K562 (cell line): ENCODE data around the gene BAMBI. TPM values are rescaled to one million over a fixed set of nuclear protein-coding genes. Genes with fewer than 3 reads are reported as not detected.

ENCODE experiments used
- BRD9 ChIP-seq: fragments of 450-650 bp; IDR thresholded peaks from 2 replicates; pipeline ENCODE4 v1.6.1; 2018; ENCODE audit warnings: low read depth; ENCODE audit not compliant: partially characterized antibody
- CHCHD3 ChIP-seq: fragments of 250-450 bp; sonication (Bioruptor Pico); IDR thresholded peaks from 2 replicates; pipeline ENCODE4 v2.1.2; 2022; ENCODE audit warnings: mild to moderate bottlenecking
- DLX4 ChIP-seq: fragments of 250-450 bp; sonication (Bioruptor Pico); IDR thresholded peaks from 2 replicates; pipeline ENCODE4 v1.6.1; 2021; ENCODE audit warnings: mild to moderate bottlenecking
- ETS2 ChIP-seq: IDR thresholded peaks from 2 replicates; pipeline ENCODE4 v1.6.1; 2016; ENCODE audit warnings: borderline replicate concordance, missing genetic modification characterization, mild to moderate bottlenecking, moderate library complexity, missing compliant biosample characterization; ENCODE audit not compliant: poor library complexity, severe bottlenecking
- ETV5 ChIP-seq: sonication (generic); formaldehyde crosslinking; IDR thresholded peaks from 2 replicates; pipeline ENCODE4 v1.4.0; 2020; ENCODE audit warnings: low read depth, mild to moderate bottlenecking, missing genetic modification reagents
- FOXJ2 ChIP-seq: fragments of 200-800 bp; sonication (Bioruptor generic); IDR thresholded peaks from 2 replicates; pipeline ENCODE4 v1.6.1; 2016; ENCODE audit warnings: missing genetic modification characterization, missing compliant biosample characterization
- HMGN3 ChIP-seq: IDR thresholded peaks from 2 replicates; pipeline ENCODE4 v1.6.1; 2011; ENCODE audit warnings: borderline replicate concordance, low read depth, mild to moderate bottlenecking, mixed read lengths, low read length; ENCODE audit not compliant: insufficient read length; ENCODE audit errors: extremely low read depth
- HNRNPLL ChIP-seq: fragments of 200-400 bp; formaldehyde crosslinking; IDR thresholded peaks from 2 replicates; pipeline ENCODE4 v1.6.1; 2017; ENCODE audit warnings: low read length, low read depth, mild to moderate bottlenecking; ENCODE audit not compliant: poor library complexity, severe bottlenecking
- IFI16 ChIP-seq: fragments of 250-450 bp; sonication (Bioruptor Pico); IDR thresholded peaks from 2 replicates; pipeline ENCODE4 v2.1.2; 2022; ENCODE audit warnings: mild to moderate bottlenecking, inconsistent platforms
- PCBP2 ChIP-seq: fragments of 200-400 bp; formaldehyde crosslinking; IDR thresholded peaks from 2 replicates; pipeline ENCODE4 v1.6.1; 2018; ENCODE audit warnings: low read length, low read depth, mild to moderate bottlenecking, moderate library complexity; ENCODE audit not compliant: poor library complexity, severe bottlenecking
- RFX1 ChIP-seq: fragments of 450-650 bp; IDR thresholded peaks from 2 replicates; pipeline ENCODE4 v1.6.1; 2016; ENCODE audit warnings: mild to moderate bottlenecking, moderate library complexity
- SAFB2 ChIP-seq: fragments of 200-400 bp; formaldehyde crosslinking; IDR thresholded peaks from 2 replicates; pipeline ENCODE4 v1.6.1; 2018; ENCODE audit warnings: borderline replicate concordance, low read length, low read depth, moderate library complexity; ENCODE audit not compliant: severe bottlenecking
- SMARCC2 ChIP-seq: fragments of 450-650 bp; IDR thresholded peaks from 2 replicates; pipeline ENCODE4 v1.6.1; 2017; ENCODE audit warnings: antibody characterized with exemption, moderate library complexity, mild to moderate bottlenecking, low read depth
- SNIP1 ChIP-seq: fragments of 450-650 bp; IDR thresholded peaks from 2 replicates; pipeline ENCODE4 v1.7.1; 2017; ENCODE audit warnings: low read depth, mild to moderate bottlenecking
- TBP ChIP-seq: optimal IDR thresholded peaks from 2 replicates; pipeline ENCODE3; 2011; ENCODE audit warnings: low read depth, low read length, improper control_type of control experiment
- TGIF2 ChIP-seq: sonication (generic); formaldehyde crosslinking; IDR thresholded peaks from 2 replicates; pipeline ENCODE4 v1.8.1; 2022; ENCODE audit warnings: mild to moderate bottlenecking, missing genetic modification reagents, moderate library complexity
- ZNF311 ChIP-seq: fragments of 250-450 bp; sonication (Bioruptor Pico); IDR thresholded peaks from 2 replicates; pipeline ENCODE4 v1.4.0; 2020; ENCODE audit warnings: mild to moderate bottlenecking, moderate library complexity
- ZNF398 ChIP-seq: fragments of 250-450 bp; sonication (Bioruptor Pico); IDR thresholded peaks from 2 replicates; pipeline ENCODE4 v1.8.0; 2021; ENCODE audit warnings: moderate library complexity, mild to moderate bottlenecking, inconsistent platforms
- ZNF507 ChIP-seq: conservative IDR thresholded peaks from 2 replicates; pipeline ENCODE4 v1.6.1; 2017; ENCODE audit warnings: missing genetic modification characterization, missing compliant biosample characterization
- polyA plus RNA-seq, 8 experiments: library from polyadenylated mRNA; depleted of rRNA in 4 of 8; stranded (reverse) in 5 of 8; unstranded in 3 of 8; fragments of >200 nt; fragmentation: Nextera tagmentation in 2 of 8; fragmentation: Illumina TruSeq in 1 of 8; extraction: Ambion mirVana in 2 of 8; extraction: Trizol in 1 of 8; gene quantifications; 2 replicates each; pipeline versions ENCODE4 v1.2.1 to v1.2.3, GENCODE V29; 2011 to 2014; ENCODE audit warnings: inconsistent platforms in 1 of 8, missing spikeins in 1 of 8
- total RNA-seq, 7 experiments: library from RNA; depleted of rRNA in 6 of 7; stranded (reverse); fragments of >200 nt in 6 of 7; fragmentation: Illumina TruSeq in 2 of 7; extraction: Trizol in 2 of 7; gene quantifications; 2 replicates each; pipeline versions ENCODE4 v1.2.1 to v1.2.3, GENCODE V29; 2011 to 2021; ENCODE audit warnings: low replicate concordance in 1 of 7
- TF ChIP-seq, protein P1 (sequence below): fragments of 450-650 bp; IDR thresholded peaks from 2 replicates; pipeline ENCODE4 v1.6.1; 2018; ENCODE audit warnings: mild to moderate bottlenecking, low read depth; ENCODE audit not compliant: partially characterized antibody
- TF ChIP-seq, protein P2 (sequence below): fragments of 250-450 bp; sonication (Bioruptor Pico); IDR thresholded peaks from 2 replicates; pipeline ENCODE4 v1.5.0; 2022; ENCODE audit warnings: mild to moderate bottlenecking

BAMBI gene
- total and polyA plus RNA-seq, 9 of the 15 experiments (the other 6 are each of a cell fraction or from before 2014, with no cell fraction given): 2.0 to 21.8 (median 13.5) TPM

DNA sequence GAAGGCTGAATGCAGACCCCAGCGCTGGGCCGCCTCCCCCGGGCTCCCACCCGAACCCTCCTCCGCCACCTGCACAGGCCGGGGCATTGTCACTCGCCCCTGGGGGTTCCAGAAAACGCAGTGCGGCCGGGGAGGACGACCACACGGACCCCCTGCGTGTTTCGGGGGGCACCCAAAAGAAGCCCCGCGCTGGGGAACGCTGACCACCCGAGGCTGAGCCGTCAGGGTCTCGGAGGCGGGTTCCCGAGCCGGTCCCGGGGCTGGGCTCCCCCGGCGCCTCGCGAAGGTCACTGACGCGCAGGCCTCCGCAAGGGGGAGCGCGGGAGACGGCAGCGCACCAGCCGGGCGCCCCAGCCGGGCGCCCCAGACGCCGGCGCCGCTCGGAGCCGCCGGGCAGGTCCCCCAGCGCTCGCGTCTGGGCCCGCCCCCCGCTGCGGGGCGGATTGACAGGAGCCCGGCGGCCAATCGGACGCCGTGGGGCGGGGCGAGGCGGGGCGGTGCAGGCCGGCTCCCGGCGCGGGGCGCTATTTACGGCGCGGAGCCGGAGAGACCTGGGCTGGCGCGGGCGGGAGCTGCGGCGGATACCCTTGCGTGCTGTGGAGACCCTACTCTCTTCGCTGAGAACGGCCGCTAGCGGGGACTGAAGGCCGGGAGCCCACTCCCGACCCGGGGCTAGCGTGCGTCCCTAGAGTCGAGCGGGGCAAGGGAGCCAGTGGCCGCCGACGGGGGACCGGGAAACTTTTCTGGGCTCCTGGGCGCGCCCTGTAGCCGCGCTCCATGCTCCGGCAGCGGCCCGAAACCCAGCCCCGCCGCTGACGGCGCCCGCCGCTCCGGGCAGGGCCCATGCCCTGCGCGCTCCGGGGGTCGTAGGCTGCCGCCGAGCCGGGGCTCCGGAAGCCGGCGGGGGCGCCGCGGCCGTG lies at the start of gene BAMBI (continued):
- TF ChIP-seq ZNF311: no peak
- TF ChIP-seq CHCHD3: no peak
- TF ChIP-seq FOXJ2 (tag): no peak
- TF ChIP-seq SMARCC2: no peak
- TF ChIP-seq, protein P1, sequence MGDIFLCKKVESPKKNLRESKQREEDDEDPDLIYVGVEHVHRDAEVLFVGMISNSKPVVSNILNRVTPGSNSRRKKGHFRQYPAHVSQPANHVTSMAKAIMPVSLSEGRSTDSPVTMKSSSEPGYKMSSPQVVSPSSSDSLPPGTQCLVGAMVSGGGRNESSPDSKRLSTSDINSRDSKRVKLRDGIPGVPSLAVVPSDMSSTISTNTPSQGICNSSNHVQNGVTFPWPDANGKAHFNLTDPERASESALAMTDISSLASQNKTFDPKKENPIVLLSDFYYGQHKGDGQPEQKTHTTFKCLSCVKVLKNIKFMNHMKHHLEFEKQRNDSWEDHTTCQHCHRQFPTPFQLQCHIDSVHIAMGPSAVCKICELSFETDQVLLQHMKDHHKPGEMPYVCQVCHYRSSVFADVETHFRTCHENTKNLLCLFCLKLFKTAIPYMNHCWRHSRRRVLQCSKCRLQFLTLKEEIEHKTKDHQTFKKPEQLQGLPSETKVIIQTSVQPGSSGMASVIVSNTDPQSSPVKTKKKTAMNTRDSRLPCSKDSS: no peak
- TF ChIP-seq, protein P2, sequence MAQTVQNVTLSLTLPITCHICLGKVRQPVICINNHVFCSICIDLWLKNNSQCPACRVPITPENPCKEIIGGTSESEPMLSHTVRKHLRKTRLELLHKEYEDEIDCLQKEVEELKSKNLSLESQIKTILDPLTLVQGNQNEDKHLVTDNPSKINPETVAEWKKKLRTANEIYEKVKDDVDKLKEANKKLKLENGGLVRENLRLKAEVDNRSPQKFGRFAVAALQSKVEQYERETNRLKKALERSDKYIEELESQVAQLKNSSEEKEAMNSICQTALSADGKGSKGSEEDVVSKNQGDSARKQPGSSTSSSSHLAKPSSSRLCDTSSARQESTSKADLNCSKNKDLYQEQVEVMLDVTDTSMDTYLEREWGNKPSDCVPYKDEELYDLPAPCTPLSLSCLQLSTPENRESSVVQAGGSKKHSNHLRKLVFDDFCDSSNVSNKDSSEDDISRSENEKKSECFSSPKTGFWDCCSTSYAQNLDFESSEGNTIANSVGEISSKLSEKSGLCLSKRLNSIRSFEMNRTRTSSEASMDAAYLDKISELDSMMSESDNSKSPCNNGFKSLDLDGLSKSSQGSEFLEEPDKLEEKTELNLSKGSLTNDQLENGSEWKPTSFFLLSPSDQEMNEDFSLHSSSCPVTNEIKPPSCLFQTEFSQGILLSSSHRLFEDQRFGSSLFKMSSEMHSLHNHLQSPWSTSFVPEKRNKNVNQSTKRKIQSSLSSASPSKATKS: no peak
- TF ChIP-seq TGIF2 (CRISPR knock-in tag): no peak
- no peak for TF ChIP-seq PCBP2
- no peak for TF ChIP-seq ZNF398 (CRISPR knock-in tag)
- 0 out of 2 replicates have a peak, but pooled peaks have one; percentile 29 for TF ChIP-seq ETV5
- TF ChIP-seq DLX4 (CRISPR knock-in tag): no peak
- peak; percentile 90 for TF ChIP-seq HMGN3
- TF ChIP-seq ETS2 (tag): no peak
- TF ChIP-seq SNIP1: no peak
- no peak for TF ChIP-seq IFI16 (CRISPR knock-in tag)
- peak; percentile 96 for TF ChIP-seq TBP
- TF ChIP-seq ZNF507 (tag): no peak
- TF ChIP-seq RFX1: no peak
- no peak for TF ChIP-seq BRD9
- no peak for TF ChIP-seq SAFB2
- peak; percentile 93 for TF ChIP-seq HNRNPLL
